Mammary epithelial cell (primary cell): Measurements from ENCODE around the gene IL4R.

Experiments used
- EZH2 ChIP-seq: IDR thresholded peaks from 2 replicates; pipeline ENCODE4 v1.6.1; 2012; ENCODE audit warnings: low read length, inconsistent platforms, borderline replicate concordance
- TF ChIP-seq, protein P1 (sequence below), 2 donors: IDR thresholded peaks in 1 of 2; conservative IDR thresholded peaks in 1 of 2; 2 replicates each; pipeline ENCODE4 v1.5.1; 2011 to 2012; ENCODE audit warnings: inconsistent platforms in 2 of 2, low read length in 2 of 2, mild to moderate bottlenecking in 2 of 2, control low read depth in 1 of 2, low read depth in 1 of 2; ENCODE audit not compliant: insufficient read depth in 1 of 2; ENCODE audit errors: extremely low read depth in 1 of 2

DNA sequence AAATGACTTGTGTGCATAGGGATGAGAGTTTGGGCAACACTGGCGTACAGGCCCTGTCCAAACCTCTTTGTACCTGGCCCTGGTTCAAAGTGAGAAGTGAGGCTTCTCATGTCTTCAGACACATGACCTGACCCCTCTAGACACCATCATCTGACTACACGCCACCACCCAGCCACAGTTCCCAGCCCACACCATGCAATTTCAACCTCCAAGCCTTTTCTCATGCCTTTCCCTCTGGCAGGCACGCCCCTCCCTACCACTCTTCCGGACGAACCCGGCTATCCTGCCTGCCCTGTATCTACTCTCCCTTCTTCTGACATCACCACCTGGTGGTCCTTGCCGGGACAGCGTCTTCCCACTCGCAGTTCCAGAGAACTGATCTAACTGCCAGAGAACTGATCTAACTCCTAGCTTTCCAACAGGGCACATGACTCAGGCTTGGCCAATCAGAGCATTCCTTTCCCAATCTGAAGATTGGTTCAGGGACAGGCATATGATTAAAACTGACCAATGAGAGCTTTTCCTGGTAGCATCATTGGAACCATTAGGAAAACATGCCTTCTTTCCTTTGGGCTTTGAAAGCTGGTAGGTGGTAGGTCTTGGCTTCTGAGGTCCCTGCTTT lies 61.1 kb downstream of the IL4R start:
- TF ChIP-seq, protein P1, sequence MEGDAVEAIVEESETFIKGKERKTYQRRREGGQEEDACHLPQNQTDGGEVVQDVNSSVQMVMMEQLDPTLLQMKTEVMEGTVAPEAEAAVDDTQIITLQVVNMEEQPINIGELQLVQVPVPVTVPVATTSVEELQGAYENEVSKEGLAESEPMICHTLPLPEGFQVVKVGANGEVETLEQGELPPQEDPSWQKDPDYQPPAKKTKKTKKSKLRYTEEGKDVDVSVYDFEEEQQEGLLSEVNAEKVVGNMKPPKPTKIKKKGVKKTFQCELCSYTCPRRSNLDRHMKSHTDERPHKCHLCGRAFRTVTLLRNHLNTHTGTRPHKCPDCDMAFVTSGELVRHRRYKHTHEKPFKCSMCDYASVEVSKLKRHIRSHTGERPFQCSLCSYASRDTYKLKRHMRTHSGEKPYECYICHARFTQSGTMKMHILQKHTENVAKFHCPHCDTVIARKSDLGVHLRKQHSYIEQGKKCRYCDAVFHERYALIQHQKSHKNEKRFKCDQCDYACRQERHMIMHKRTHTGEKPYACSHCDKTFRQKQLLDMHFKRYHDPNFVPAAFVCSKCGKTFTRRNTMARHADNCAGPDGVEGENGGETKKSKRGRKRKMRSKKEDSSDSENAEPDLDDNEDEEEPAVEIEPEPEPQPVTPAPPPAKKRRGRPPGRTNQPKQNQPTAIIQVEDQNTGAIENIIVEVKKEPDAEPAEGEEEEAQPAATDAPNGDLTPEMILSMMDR (conservative IDR thresholded peaks at IDR 0.05 in 1 of 2, IDR thresholded peaks at IDR 0.05 in 1 of 2; ENCODE audit: extremely low read depth in 1 of 2, insufficient read depth in 1 of 2, low read depth in 1 of 2, low read length in 2 of 2), result peak; percentile 45 to 47
- no peak for TF ChIP-seq EZH2
